ENCODE measurements around the gene PRKCQ.

Gene PRKCQ

DNA sequence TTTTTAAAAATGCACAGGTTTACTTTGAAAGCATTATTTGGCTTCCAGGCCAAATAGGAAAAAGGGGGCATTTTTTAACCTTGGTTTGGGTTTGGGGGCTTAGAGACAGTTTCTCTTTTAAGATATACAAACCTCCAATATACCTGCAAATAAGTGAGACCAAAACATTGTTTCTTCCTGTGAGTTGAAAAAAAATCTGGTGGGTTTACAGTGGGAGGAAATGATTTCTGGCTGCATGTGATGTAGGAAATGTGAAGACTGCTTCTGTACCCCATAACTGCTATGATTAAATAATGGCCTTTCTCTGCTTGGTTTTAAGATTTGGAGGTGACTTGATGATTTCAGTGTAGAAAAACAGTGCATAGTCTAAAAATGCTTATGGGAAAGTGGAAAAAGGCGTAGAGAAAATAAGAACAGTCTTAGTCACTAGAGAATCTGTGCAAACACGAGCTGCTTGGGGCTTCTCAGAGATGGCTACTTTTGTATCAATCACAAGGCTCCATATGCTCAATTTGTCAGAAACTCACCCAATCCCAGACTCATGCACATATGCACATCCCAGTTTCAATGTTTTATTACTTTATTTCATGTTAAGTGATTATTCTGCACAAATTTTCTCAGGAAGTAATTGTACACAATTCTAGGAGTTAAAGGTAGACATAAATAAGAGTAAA lies 22.1 kb upstream of the PRKCQ start:
- Histone ChIP-seq H3K4ac (ENCODE audit: low read length) (no peak overlapping the region), H3K27me3 (ENCODE audit: control insufficient read depth in 3 of 3, insufficient read depth in 3 of 3, low read depth in 1 of 3, low read length in 3 of 3) (peaks cover 0 to 8% (median 0%) of the 10 kb centered on the region in 3 experiments), H2BK15ac (ENCODE audit: low read length) (no peak overlapping the region), H2AFZ (ENCODE audit: low read length) (no peak overlapping the region), H3K4me1 (ENCODE audit: control insufficient read depth in 2 of 2, insufficient read depth in 1 of 2, low read depth in 1 of 2, low read length in 2 of 2) (no peaks in the 10 kb centered on the region), H3K79me1 (ENCODE audit: low read depth, low read length) (no peaks in the 10 kb centered on the region), H2BK5ac (ENCODE audit: low read length) (no peak overlapping the region), H3K4me2 (ENCODE audit: insufficient read depth, low read length, poor library complexity, severe bottlenecking) (no peak overlapping the region), H3K23ac (ENCODE audit: low read depth, low read length, poor library complexity) (no peak overlapping the region), H2BK120ac (ENCODE audit: low read depth, low read length) (no peak overlapping the region), H4K8ac (ENCODE audit: low read depth, low read length) (no peak overlapping the region), H3K27ac (replicated peaks; ENCODE audit: low read length) (no peak overlapping the region), H3K36me3 (replicated peaks in 1 of 2; ENCODE audit: control insufficient read depth in 2 of 2, insufficient read depth in 2 of 2, low read length in 2 of 2) (no peaks in the 10 kb centered on the region), H3K9ac (ENCODE audit: low read depth, low read length, poor library complexity) (no peak overlapping the region), H4K91ac (ENCODE audit: low read depth, low read length, poor library complexity) (no peak overlapping the region), H3K4me3 (ENCODE audit: low read length in 2 of 2) (no peak overlapping the region), H2BK12ac (ENCODE audit: low read length) (no peak overlapping the region), H3K9me3 (replicated peaks in 1 of 2; ENCODE audit: control insufficient read depth in 2 of 2, insufficient read depth in 1 of 2, low read depth in 1 of 2, low read length in 2 of 2) (no peaks in the 10 kb centered on the region), H3K18ac (ENCODE audit: low read length) (no peak overlapping the region), H3K14ac (ENCODE audit: low read length) (no peak overlapping the region), H2AK5ac (ENCODE audit: low read depth, low read length) (no peak overlapping the region)
- WGBS, 2 donors (ENCODE audit: extremely low coverage in 2 of 2, insufficient read length in 2 of 2, insufficient replicate concordance in 1 of 2) = no CpG with 5 or more reads among the region's 2 CpGs
- DNase-seq (ENCODE audit: low spot score) = no peak

DNA sequence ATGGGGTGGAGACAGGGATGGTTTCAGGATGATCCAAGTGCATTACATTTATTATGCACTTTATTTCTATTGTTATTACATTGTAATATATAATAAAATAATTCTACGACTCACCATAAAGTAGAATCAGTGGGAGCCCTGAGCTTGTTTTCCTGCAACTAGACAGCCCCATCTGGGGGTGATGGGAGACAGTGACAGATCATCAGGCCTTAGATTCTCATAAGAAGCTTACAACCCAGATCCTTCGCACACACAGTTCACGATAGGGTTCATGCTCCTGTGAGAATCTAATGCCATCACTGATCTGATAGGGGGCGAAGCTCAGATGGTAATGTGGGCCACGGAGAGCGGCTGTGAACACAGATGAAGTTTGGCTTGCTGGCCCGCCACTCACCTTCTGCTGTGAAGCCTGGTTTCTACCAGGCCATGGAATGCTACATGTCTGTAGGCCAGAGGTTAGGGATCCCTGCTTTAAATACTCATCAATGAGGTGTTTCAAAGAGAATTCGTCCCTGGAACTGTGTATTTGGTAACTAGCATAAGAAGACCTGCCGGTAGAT lies 21.2 kb upstream of the PRKCQ start:
- Histone ChIP-seq H2BK5ac (ENCODE audit: low read length) (no peak overlapping the region), H2BK15ac (ENCODE audit: low read length) (no peak overlapping the region), H4K91ac (ENCODE audit: low read depth, low read length, poor library complexity) (no peak overlapping the region), H3K4me3 (ENCODE audit: low read length in 2 of 2) (no peak overlapping the region), H2BK120ac (ENCODE audit: low read depth, low read length) (no peak overlapping the region), H3K27me3 (ENCODE audit: control insufficient read depth in 3 of 3, insufficient read depth in 3 of 3, low read depth in 1 of 3, low read length in 3 of 3) (peaks cover 0 to 8% (median 0%) of the 10 kb centered on the region in 3 experiments), H3K9me3 (replicated peaks in 1 of 2; ENCODE audit: control insufficient read depth in 2 of 2, insufficient read depth in 1 of 2, low read depth in 1 of 2, low read length in 2 of 2) (no peaks in the 10 kb centered on the region), H3K18ac (ENCODE audit: low read length) (no peak overlapping the region), H2AFZ (ENCODE audit: low read length) (no peak overlapping the region), H3K4me2 (ENCODE audit: insufficient read depth, low read length, poor library complexity, severe bottlenecking) (no peak overlapping the region), H3K36me3 (replicated peaks in 1 of 2; ENCODE audit: control insufficient read depth in 2 of 2, insufficient read depth in 2 of 2, low read length in 2 of 2) (no peaks in the 10 kb centered on the region), H3K23ac (ENCODE audit: low read depth, low read length, poor library complexity) (no peak overlapping the region), H4K8ac (ENCODE audit: low read depth, low read length) (no peak overlapping the region), H3K9ac (ENCODE audit: low read depth, low read length, poor library complexity) (no peak overlapping the region), H2AK5ac (ENCODE audit: low read depth, low read length) (no peak overlapping the region), H3K27ac (replicated peaks; ENCODE audit: low read length) (no peak overlapping the region), H3K4me1 (ENCODE audit: control insufficient read depth in 2 of 2, insufficient read depth in 1 of 2, low read depth in 1 of 2, low read length in 2 of 2) (no peaks in the 10 kb centered on the region), H2BK12ac (ENCODE audit: low read length) (no peak overlapping the region), H3K14ac (ENCODE audit: low read length) (no peak overlapping the region), H3K79me1 (ENCODE audit: low read depth, low read length) (no peaks in the 10 kb centered on the region), H3K4ac (ENCODE audit: low read length) (no peak overlapping the region)
- WGBS, 2 donors (ENCODE audit: extremely low coverage in 2 of 2, insufficient read length in 2 of 2, insufficient replicate concordance in 1 of 2) = no CpG with 5 or more reads among the region's 9 CpGs
- DNase-seq (ENCODE audit: low spot score) = no peak

GRCh38 chr10:6600224-6600987 lies 20.3 kb upstream of the PRKCQ start:
- Histone ChIP-seq H2BK15ac (ENCODE audit: low read length) (no peak overlapping the region), H4K8ac (ENCODE audit: low read depth, low read length) (no peak overlapping the region), H3K4ac (ENCODE audit: low read length) (no peak overlapping the region), H3K4me3 (ENCODE audit: low read length in 2 of 2) (no peak overlapping the region), H4K91ac (ENCODE audit: low read depth, low read length, poor library complexity) (no peak overlapping the region), H3K27ac (replicated peaks; ENCODE audit: low read length) (no peak overlapping the region), H2BK120ac (ENCODE audit: low read depth, low read length) (no peak overlapping the region), H3K79me1 (ENCODE audit: low read depth, low read length) (no peaks in the 10 kb centered on the region), H3K9me3 (replicated peaks in 1 of 2; ENCODE audit: control insufficient read depth in 2 of 2, insufficient read depth in 1 of 2, low read depth in 1 of 2, low read length in 2 of 2) (no peaks in the 10 kb centered on the region), H3K14ac (ENCODE audit: low read length) (no peak overlapping the region), H2AFZ (ENCODE audit: low read length) (no peak overlapping the region), H3K18ac (ENCODE audit: low read length) (no peak overlapping the region), H3K4me2 (ENCODE audit: insufficient read depth, low read length, poor library complexity, severe bottlenecking) (no peak overlapping the region), H3K9ac (ENCODE audit: low read depth, low read length, poor library complexity) (no peak overlapping the region), H2AK5ac (ENCODE audit: low read depth, low read length) (no peak overlapping the region), H3K36me3 (replicated peaks in 1 of 2; ENCODE audit: control insufficient read depth in 2 of 2, insufficient read depth in 2 of 2, low read length in 2 of 2) (no peaks in the 10 kb centered on the region), H3K23ac (ENCODE audit: low read depth, low read length, poor library complexity) (no peak overlapping the region), H3K4me1 (ENCODE audit: control insufficient read depth in 2 of 2, insufficient read depth in 1 of 2, low read depth in 1 of 2, low read length in 2 of 2) (no peaks in the 10 kb centered on the region), H3K27me3 (ENCODE audit: control insufficient read depth in 3 of 3, insufficient read depth in 3 of 3, low read depth in 1 of 3, low read length in 3 of 3) (peaks cover 0 to 8% (median 0%) of the 10 kb centered on the region in 3 experiments), H2BK5ac (ENCODE audit: low read length) (no peak overlapping the region), H2BK12ac (ENCODE audit: low read length) (no peak overlapping the region)
- no CpG with 5 or more reads among the region's 7 CpGs for WGBS, 2 donors (ENCODE audit: extremely low coverage in 2 of 2, insufficient read length in 2 of 2, insufficient replicate concordance in 1 of 2)
- DNase-seq (ENCODE audit: low spot score) = no peak

- DNase-seq (ENCODE audit: low spot score) = no peak
- H4K91ac ChIP-seq (ENCODE audit: low read depth, low read length, poor library complexity) = no peak overlapping the region
- no peak overlapping the region for H2BK120ac ChIP-seq (ENCODE audit: low read depth, low read length)
- no peaks in the 10 kb centered on the region for H3K79me1 ChIP-seq (ENCODE audit: low read depth, low read length)
- no peak overlapping the region for H3K4ac ChIP-seq (ENCODE audit: low read length)
- no peak overlapping the region for H2BK15ac ChIP-seq (ENCODE audit: low read length)
- no peak overlapping the region for H3K27ac ChIP-seq (replicated peaks; ENCODE audit: low read length)
- no peak overlapping the region for H3K14ac ChIP-seq (ENCODE audit: low read length)
- H3K4me1 ChIP-seq (ENCODE audit: control insufficient read depth in 2 of 2, insufficient read depth in 1 of 2, low read depth in 1 of 2, low read length in 2 of 2) = no peaks in the 10 kb centered on the region
- no peak overlapping the region for H2BK5ac ChIP-seq (ENCODE audit: low read length)
- H3K27me3 ChIP-seq (ENCODE audit: control insufficient read depth in 3 of 3, insufficient read depth in 3 of 3, low read depth in 1 of 3, low read length in 3 of 3) = peaks cover 0 to 8% (median 0%) of the 10 kb centered on the region in 3 experiments
- H2BK12ac ChIP-seq (ENCODE audit: low read length) = no peak overlapping the region
- no peak overlapping the region for H3K4me3 ChIP-seq (ENCODE audit: low read length in 2 of 2)
- H3K4me2 ChIP-seq (ENCODE audit: insufficient read depth, low read length, poor library complexity, severe bottlenecking) = no peak overlapping the region
- H3K18ac ChIP-seq (ENCODE audit: low read length) = no peak overlapping the region
- H2AK5ac ChIP-seq (ENCODE audit: low read depth, low read length) = no peak overlapping the region
- no peak overlapping the region for H4K8ac ChIP-seq (ENCODE audit: low read depth, low read length)
- no CpG with 5 or more reads among the region's 1 CpG for WGBS, 2 donors (ENCODE audit: extremely low coverage in 2 of 2, insufficient read length in 2 of 2, insufficient replicate concordance in 1 of 2)
- no peaks in the 10 kb centered on the region for H3K36me3 ChIP-seq (replicated peaks in 1 of 2; ENCODE audit: control insufficient read depth in 2 of 2, insufficient read depth in 2 of 2, low read length in 2 of 2)
- no peak overlapping the region for H3K23ac ChIP-seq (ENCODE audit: low read depth, low read length, poor library complexity)
- H3K9me3 ChIP-seq (replicated peaks in 1 of 2; ENCODE audit: control insufficient read depth in 2 of 2, insufficient read depth in 1 of 2, low read depth in 1 of 2, low read length in 2 of 2) = no peaks in the 10 kb centered on the region
- no peak overlapping the region for H3K9ac ChIP-seq (ENCODE audit: low read depth, low read length, poor library complexity)
- H2AFZ ChIP-seq (ENCODE audit: low read length) = no peak overlapping the region
These were observed 18.6 kb upstream of the PRKCQ start for GRCh38 chr10:6598679-6599078.
